B cell (primary cell): ENCODE results near the gene KIR2DL4. TPM values are rescaled to one million over a fixed set of nuclear protein-coding genes. Genes with fewer than 3 reads are reported as not detected.
"Not testable (repeated sequence)": the region's sequence is repeated elsewhere in the genome, so short reads cannot be mapped to it uniquely, and the experiment has no call there.

Experiments
- ATAC-seq: fragments of 200-7000 bp; cut with Tn5 transposase; one replicate; pipeline ENCODE4 v1.10.0; 2021; ENCODE audit warnings: low read depth, mild to moderate bottlenecking, moderate number of reproducible peaks, moderate library complexity
- CTCF ChIA-PET: fragments of 350-600 bp; sonication (Branson Sonifier 250); formaldehyde crosslinking; loops from one replicate; lab custom pipeline; 2021; ENCODE audit warnings: antibody characterized with exemption, inconsistent platforms; lab: Charles Lee
- POLR2A ChIA-PET: fragments of 350-600 bp; sonication (Branson Sonifier 250); formaldehyde crosslinking; loops from one replicate; lab custom pipeline; 2021; ENCODE audit warnings: antibody characterized with exemption; lab: Charles Lee
- DNase-seq: peaks from one replicate; pipeline ENCODE4 v3.0.0; 2013
- H2AFZ ChIP-seq: 2 replicates; pipeline ENCODE4 v1.6.1; 2012; ENCODE audit warnings: mild to moderate bottlenecking, low read depth, low read length; ENCODE audit not compliant: insufficient read depth, poor library complexity, severe bottlenecking
- H3K27ac ChIP-seq, 2 donors: 1 replicate in 1 of 2; 2 replicates in 1 of 2; pipeline ENCODE4 v1.5.1; 2012 to 2013; ENCODE audit warnings: low read length in 2 of 2, mild to moderate bottlenecking in 2 of 2, moderate library complexity in 1 of 2
- H3K27me3 ChIP-seq, 4 experiments: fragments of 200-600 bp in 1 of 4; sonication (generic) in 1 of 4; replicated peaks in 1 of 4; 1 replicate in 2 of 4; 2 replicates in 2 of 4; pipeline versions ENCODE4 v1.6.1 to v1.7.0; 2013 to 2016; ENCODE audit warnings: low read length in 3 of 4, mild to moderate bottlenecking in 2 of 4, mixed read lengths in 1 of 4, moderate library complexity in 1 of 4; ENCODE audit not compliant: insufficient read depth in 4 of 4, control insufficient read depth in 3 of 4; ENCODE audit errors: control extremely low read depth in 1 of 4
- H3K36me3 ChIP-seq, 2 experiments: replicated peaks in 1 of 2; 1 replicate in 1 of 2; 2 replicates in 1 of 2; pipeline versions ENCODE4 v1.6.1 to v1.7.1; 2013; ENCODE audit warnings: low read length in 1 of 2; ENCODE audit not compliant: insufficient read depth in 2 of 2, control insufficient read depth in 1 of 2; ENCODE audit errors: control extremely low read depth in 1 of 2, extremely low read depth in 1 of 2
- H3K4me1 ChIP-seq, 2 donors: fragments of 200-600 bp in 1 of 2; sonication (generic) in 1 of 2; 1 replicate in 1 of 2; 2 replicates in 1 of 2; pipeline versions ENCODE4 v1.5.1 to v1.6.1; 2013 to 2017; ENCODE audit warnings: low read length in 2 of 2; ENCODE audit not compliant: control insufficient read depth in 2 of 2, insufficient read depth in 2 of 2
- H3K4me2 ChIP-seq: replicated peaks from 2 replicates; pipeline ENCODE3; 2012; ENCODE audit warnings: mild to moderate bottlenecking, low read depth, low read length; ENCODE audit not compliant: poor library complexity, severe bottlenecking
- H3K4me3 ChIP-seq, 5 experiments: fragments of 200-600 bp in 1 of 5; sonication (generic) in 1 of 5; 1 replicate in 3 of 5; 2 replicates in 2 of 5; pipeline versions ENCODE4 v1.5.1 to v1.7.0; 2011 to 2016; ENCODE audit warnings: low read length in 4 of 5, mild to moderate bottlenecking in 4 of 5, low read depth in 2 of 5, control low read depth in 1 of 5, moderate library complexity in 1 of 5; ENCODE audit not compliant: insufficient read depth in 1 of 5; ENCODE audit errors: control extremely low read depth in 1 of 5, extremely low read depth in 1 of 5
- H3K79me2 ChIP-seq: fragments of 200-600 bp; sonication (generic); one replicate; pipeline ENCODE4 v1.6.0; 2016; ENCODE audit warnings: low read length; ENCODE audit not compliant: control insufficient read depth, insufficient read depth
- H3K9ac ChIP-seq: fragments of 200-600 bp; sonication (generic); 2 replicates; pipeline ENCODE4 v1.6.1; 2017; ENCODE audit warnings: mild to moderate bottlenecking, low read length, moderate library complexity
- H3K9me3 ChIP-seq, 3 donors: one replicate each; pipeline versions ENCODE4 v1.6.1 to v1.7.1; 2013; ENCODE audit warnings: low read length in 2 of 3; ENCODE audit not compliant: control insufficient read depth in 2 of 3, insufficient read depth in 1 of 3; ENCODE audit errors: control extremely low read depth in 1 of 3
- H4K20me1 ChIP-seq: 2 replicates; pipeline ENCODE4 v1.6.0; 2012; ENCODE audit warnings: mild to moderate bottlenecking, low read length; ENCODE audit not compliant: insufficient read depth, control insufficient read depth, poor library complexity, severe bottlenecking
- H3K27ac Mint-ChIP-seq: one replicate; pipeline ENCODE4 v1.8.0; 2021; ENCODE audit warnings: mixed read lengths
- H3K27me3 Mint-ChIP-seq: one replicate; pipeline ENCODE4 v1.8.0; 2021; ENCODE audit warnings: mixed read lengths
- H3K4me1 Mint-ChIP-seq: one replicate; pipeline ENCODE4 v1.8.0; 2021; ENCODE audit warnings: mixed read lengths
- H3K4me3 Mint-ChIP-seq: one replicate; pipeline ENCODE4 v1.8.0; 2021; ENCODE audit warnings: mixed read lengths
- H3K9me3 Mint-ChIP-seq: one replicate; pipeline ENCODE4 v1.8.0; 2022; ENCODE audit warnings: mixed read lengths; ENCODE audit not compliant: insufficient read depth
- EZH2 ChIP-seq: IDR thresholded peaks from 2 replicates; pipeline ENCODE4 v1.6.1; 2012; ENCODE audit warnings: borderline replicate concordance, low read depth, mild to moderate bottlenecking, moderate library complexity, low read length; ENCODE audit not compliant: insufficient read depth, poor library complexity, severe bottlenecking
- WGBS: methylation state at CpG from one replicate; pipeline ENCODE4 v1.1.5; 2013; ENCODE audit warnings: missing lambda C conversion rate; ENCODE audit not compliant: insufficient coverage; 5-methylcytosine and 5-hydroxymethylcytosine counted together
- intact Hi-C: fragments of 100-400 bp; cut with micrococcal nuclease; formaldehyde crosslinking; loops from one replicate; pipeline ENCODE4 v1.10.0; 2022
- polyA plus RNA-seq: library from polyadenylated mRNA; depleted of rRNA; stranded (reverse); fragments of >200 nt; gene quantifications from 2 replicates; pipeline ENCODE4 v1.2.3, GENCODE V29; 2012
- total RNA-seq, 2 donors: library from RNA; stranded (reverse); fragments of 120-200 nt in 1 of 2; gene quantifications; 1 replicate in 1 of 2; 2 replicates in 1 of 2; pipeline versions ENCODE4 v1.2.3 to v1.2.4, GENCODE V29; 2013 to 2022
- TF ChIP-seq, protein P1 (sequence below): fragments of 200-600 bp; IDR thresholded peaks from one replicate; pipeline ENCODE4 v1.8.0; 2022; ENCODE audit warnings: antibody characterized with exemption, mild to moderate bottlenecking

KIR2DL4 gene
- total and polyA plus RNA-seq, 2 donors (not counting 1 experiment from before 2014, with no cell fraction given), result not detected

DNA sequence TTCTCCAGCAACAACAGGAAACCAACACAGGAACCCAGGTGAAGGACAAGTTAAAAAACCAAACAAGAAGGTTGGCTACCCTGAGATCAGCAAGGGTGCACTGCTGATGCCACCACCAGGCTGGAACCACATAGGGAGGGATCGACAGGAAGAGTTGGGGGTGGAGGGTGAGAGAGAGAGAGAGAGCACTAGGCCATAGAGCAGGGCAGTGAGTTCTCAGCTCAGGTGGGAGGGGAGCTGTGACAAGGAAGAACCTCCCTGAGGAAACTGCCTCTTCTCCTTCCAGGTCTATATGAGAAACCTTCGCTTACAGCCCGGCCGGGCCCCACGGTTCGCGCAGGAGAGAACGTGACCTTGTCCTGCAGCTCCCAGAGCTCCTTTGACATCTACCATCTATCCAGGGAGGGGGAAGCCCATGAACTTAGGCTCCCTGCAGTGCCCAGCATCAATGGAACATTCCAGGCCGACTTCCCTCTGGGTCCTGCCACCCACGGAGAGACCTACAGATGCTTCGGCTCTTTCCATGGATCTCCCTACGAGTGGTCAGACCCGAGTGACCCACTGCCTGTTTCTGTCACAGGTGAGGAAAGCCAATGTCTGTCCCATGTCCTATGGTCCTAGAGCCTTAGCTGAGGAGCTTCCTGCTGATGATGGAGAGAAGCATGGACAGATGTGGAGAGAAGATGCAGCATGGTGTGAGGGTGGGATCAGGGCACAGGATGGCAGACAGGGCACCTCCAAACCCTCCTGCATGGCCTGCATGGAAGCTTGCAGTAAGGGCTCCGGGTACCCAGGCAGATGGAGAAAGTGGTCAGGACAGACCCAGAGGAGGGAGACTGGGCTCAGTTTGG lies 2.5 kb downstream of the KIR2DL4 start:
- H3K9me3 ChIP-seq, result peaks cover 0 to 14% (median 0%) of the 10 kb centered on the region in 3 donors
- ChIA-PET CTCF (no interaction called here), POLR2A (interaction anchor here (0.6 kb wide), 1 partner anchor 321 kb away, joined by 4 read pairs; no protein-coding TSS in a partner anchor)
- Mint-ChIP-seq H3K4me1 (no peaks in the 10 kb centered on the region), H3K9me3 (no peaks in the 10 kb centered on the region), H3K27ac (no peak overlapping the region), H3K4me3 (no peak overlapping the region), H3K27me3 (peaks cover 46% of the 10 kb centered on the region)
- H3K27ac ChIP-seq, result no peak overlapping the region
- no peaks in the 10 kb centered on the region for H3K79me2 ChIP-seq
- H3K9ac ChIP-seq, result no peak overlapping the region
- no peaks in the 10 kb centered on the region for H3K4me1 ChIP-seq
- ATAC-seq, result no peak
- H3K4me2 ChIP-seq, result no peak overlapping the region
- 81% methylated on average over 13 of the region's 14 CpGs for WGBS
- TF ChIP-seq EZH2, result no peak
- TF ChIP-seq, protein P1, sequence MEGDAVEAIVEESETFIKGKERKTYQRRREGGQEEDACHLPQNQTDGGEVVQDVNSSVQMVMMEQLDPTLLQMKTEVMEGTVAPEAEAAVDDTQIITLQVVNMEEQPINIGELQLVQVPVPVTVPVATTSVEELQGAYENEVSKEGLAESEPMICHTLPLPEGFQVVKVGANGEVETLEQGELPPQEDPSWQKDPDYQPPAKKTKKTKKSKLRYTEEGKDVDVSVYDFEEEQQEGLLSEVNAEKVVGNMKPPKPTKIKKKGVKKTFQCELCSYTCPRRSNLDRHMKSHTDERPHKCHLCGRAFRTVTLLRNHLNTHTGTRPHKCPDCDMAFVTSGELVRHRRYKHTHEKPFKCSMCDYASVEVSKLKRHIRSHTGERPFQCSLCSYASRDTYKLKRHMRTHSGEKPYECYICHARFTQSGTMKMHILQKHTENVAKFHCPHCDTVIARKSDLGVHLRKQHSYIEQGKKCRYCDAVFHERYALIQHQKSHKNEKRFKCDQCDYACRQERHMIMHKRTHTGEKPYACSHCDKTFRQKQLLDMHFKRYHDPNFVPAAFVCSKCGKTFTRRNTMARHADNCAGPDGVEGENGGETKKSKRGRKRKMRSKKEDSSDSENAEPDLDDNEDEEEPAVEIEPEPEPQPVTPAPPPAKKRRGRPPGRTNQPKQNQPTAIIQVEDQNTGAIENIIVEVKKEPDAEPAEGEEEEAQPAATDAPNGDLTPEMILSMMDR, result no peak
- intact Hi-C loops, result no loop called here
- H2AFZ ChIP-seq, result no peak overlapping the region
- no peak for DNase-seq
- H3K4me3 ChIP-seq, result no peak overlapping the region
- H3K36me3 ChIP-seq, result no peaks in the 10 kb centered on the region
- H4K20me1 ChIP-seq, result no peaks in the 10 kb centered on the region
- H3K27me3 ChIP-seq, result peaks cover 0 to 12% (median 3%) of the 10 kb centered on the region in 4 experiments

DNA sequence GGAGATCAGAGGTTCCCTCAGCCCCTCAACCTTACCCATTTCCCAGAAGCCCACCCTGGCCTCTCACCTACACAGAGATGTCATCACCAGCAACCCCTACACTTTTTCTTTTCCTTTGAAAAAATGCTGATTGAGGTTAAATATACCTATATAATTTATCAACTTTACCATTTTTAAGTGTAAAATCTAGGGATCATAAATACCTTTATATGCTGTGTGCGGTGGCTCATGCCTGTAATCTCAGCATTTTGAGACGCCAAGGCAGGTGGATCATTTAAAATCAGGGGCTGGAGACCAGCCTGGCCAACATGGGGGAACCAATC lies 3.1 kb downstream of the KIR2DL4 start:
- ATAC-seq, result no peak
- no peak overlapping the region for H2AFZ ChIP-seq
- peaks cover 0 to 12% (median 3%) of the 10 kb centered on the region in 4 experiments for H3K27me3 ChIP-seq
- no peak for DNase-seq
- H3K79me2 ChIP-seq, result no peaks in the 10 kb centered on the region
- CTCF ChIA-PET, result no interaction called here
- no peak overlapping the region for H3K4me3 ChIP-seq
- H3K9me3 Mint-ChIP-seq, result no peaks in the 10 kb centered on the region
- no CpG with 5 or more reads among the region's 2 CpGs for WGBS
- H3K36me3 ChIP-seq, result no peaks in the 10 kb centered on the region
- peaks cover 0 to 14% (median 0%) of the 10 kb centered on the region in 3 donors for H3K9me3 ChIP-seq
- H3K4me1 ChIP-seq, result no peaks in the 10 kb centered on the region
- H4K20me1 ChIP-seq, result no peaks in the 10 kb centered on the region
- H3K27ac ChIP-seq, result no peak overlapping the region
- H3K9ac ChIP-seq, result no peak overlapping the region
- peaks cover 44% of the 10 kb centered on the region for H3K27me3 Mint-ChIP-seq
- no peak overlapping the region for H3K4me2 ChIP-seq
- no peaks in the 10 kb centered on the region for H3K4me1 Mint-ChIP-seq
- no peak overlapping the region for H3K27ac Mint-ChIP-seq
- POLR2A ChIA-PET, result no interaction called here
- intact Hi-C loops, result no loop called here
- H3K4me3 Mint-ChIP-seq, result no peak overlapping the region
- no peak for TF ChIP-seq EZH2
- TF ChIP-seq, protein P1, result no peak

DNA sequence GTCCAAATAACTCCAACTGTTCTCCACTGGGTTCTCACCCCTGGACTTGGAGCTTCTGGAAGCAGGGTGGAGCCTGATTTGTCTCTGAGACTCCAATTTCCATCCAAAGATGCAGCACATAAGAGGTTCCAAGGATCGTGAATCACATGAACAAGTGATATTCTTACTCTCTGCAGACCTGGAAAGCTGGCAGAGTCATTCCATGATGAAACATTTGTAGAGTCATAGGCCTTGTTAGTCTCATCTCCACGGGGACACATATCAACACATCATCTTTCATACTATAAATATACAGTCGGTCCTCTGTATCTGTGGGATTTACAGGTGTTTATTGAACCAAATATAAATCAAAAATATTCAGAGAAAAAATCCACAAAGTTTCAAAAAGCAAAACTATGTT lies 11.2 kb downstream of the KIR2DL4 start:
- H3K4me1 ChIP-seq, H3K79me2 ChIP-seq, H3K36me3 ChIP-seq, intact Hi-C loops, H3K9ac ChIP-seq, H3K4me3 ChIP-seq, H3K9me3 Mint-ChIP-seq, H4K20me1 ChIP-seq, H3K4me3 Mint-ChIP-seq, DNase-seq, H3K9me3 ChIP-seq, H2AFZ ChIP-seq, POLR2A ChIA-PET, H3K4me2 ChIP-seq, H3K4me1 Mint-ChIP-seq, H3K27ac ChIP-seq, CTCF ChIA-PET, H3K27ac Mint-ChIP-seq, ATAC-seq, H3K27me3 ChIP-seq: not testable (repeated sequence)
- H3K27me3 Mint-ChIP-seq, result peaks cover 27% of the 10 kb centered on the region
- WGBS, result 60% methylated on average over 1 of the region's 3 CpGs
